Stimulated activated CD8-positive, alpha-beta memory T cell treated with anti-CD3 and anti-CD28 coated beads, Interleukin-12 subunit alpha, Interleukin-12 subunit beta, amount 100 ng/mL, for 4 hours (primary cell): ENCODE data around the gene ZXDB.
"Not testable (repeated sequence)": the region's sequence is repeated elsewhere in the genome, so short reads cannot be mapped to it uniquely, and the experiment has no call there.

Source experiments
- DNase-seq: peaks from one replicate; pipeline ENCODE4 v3.0.0-alpha.2; 2020; ENCODE audit warnings: low read depth

ZXDB gene

GRCh38 chrX:57591284-57592159, at the start of gene ZXDB:
Gene ZXDB (plus strand): TSS chrX:57592011. CDS start chrX:57592049, 38 bp downstream.
- DNase-seq, result not testable (repeated sequence)

GRCh38 chrX:57565198-57565597, 26.6 kb upstream of the ZXDB start:
- no peak for DNase-seq

- no peak for DNase-seq
Observed at GRCh38 chrX:57573754-57574153, 18.1 kb upstream of the ZXDB start.

- not testable (repeated sequence) for DNase-seq
Observed at GRCh38 chrX:57582948-57583347, 8.9 kb upstream of the ZXDB start.

GRCh38 chrX:57583477-57583876, 8.3 kb upstream of the ZXDB start:
- no peak for DNase-seq

- DNase-seq, result no peak
Observed at GRCh38 chrX:57586360-57586759, 5.5 kb upstream of the ZXDB start.

- no peak for DNase-seq
Observed at GRCh38 chrX:57587062-57587461, 4.7 kb upstream of the ZXDB start.

- no peak for DNase-seq
Observed at GRCh38 chrX:57587607-57588006, 4.2 kb upstream of the ZXDB start.

- peak; percentile 22 for DNase-seq
Observed at GRCh38 chrX:57592160-57592893, 516 bp downstream of the ZXDB start.

GRCh38 chrX:57592894-57593215, 1.0 kb downstream of the ZXDB start:
- DNase-seq, result not testable (repeated sequence)

GRCh38 chrX:57595381-57595811, 3.6 kb downstream of the ZXDB start:
- no peak for DNase-seq

- no peak for DNase-seq
Observed at GRCh38 chrX:57596109-57596508, 4.3 kb downstream of the ZXDB start.

- no peak for DNase-seq
Observed at GRCh38 chrX:57596516-57596915, 4.7 kb downstream of the ZXDB start.

- no peak for DNase-seq
Observed at GRCh38 chrX:57607295-57608187, 15.7 kb downstream of the ZXDB start.

- not testable (repeated sequence) for DNase-seq
Observed at GRCh38 chrX:57613351-57613750, 21.5 kb downstream of the ZXDB start.

GRCh38 chrX:57629438-57629837, 37.6 kb downstream of the ZXDB start:
- not testable (repeated sequence) for DNase-seq

- DNase-seq, result no peak
Observed at GRCh38 chrX:57640674-57641016, 48.8 kb downstream of the ZXDB start.

GRCh38 chrX:57641338-57641737, 49.5 kb downstream of the ZXDB start:
- DNase-seq, result no peak

- no peak for DNase-seq
Observed at GRCh38 chrX:57643698-57644097, 51.9 kb downstream of the ZXDB start.

- DNase-seq, result no peak
Observed at GRCh38 chrX:57647020-57647419, 55.2 kb downstream of the ZXDB start.
